GM21825 (cell line): ENCODE measurements around the gene HSPA12B.

Source experiments
- ATAC-seq: cut with Tn5 transposase; IDR thresholded peaks from one replicate; pipeline ENCODE4 v1.9.1; 2021; ENCODE audit warnings: mild to moderate bottlenecking, moderate library complexity; ENCODE audit not compliant: unreplicated experiment

Gene HSPA12B

GRCh38 chr20:3728354-3728753 is 4.1 kb upstream of the HSPA12B start:
- ATAC-seq = no peak

- no peak for ATAC-seq
These were observed 3.6 kb upstream of the HSPA12B start for GRCh38 chr20:3728876-3729275.

GRCh38 chr20:3729378-3729777 is 3.1 kb upstream of the HSPA12B start:
- ATAC-seq = no peak

- no peak for ATAC-seq
These were observed 2.5 kb upstream of the HSPA12B start for GRCh38 chr20:3729811-3730540.

DNA sequence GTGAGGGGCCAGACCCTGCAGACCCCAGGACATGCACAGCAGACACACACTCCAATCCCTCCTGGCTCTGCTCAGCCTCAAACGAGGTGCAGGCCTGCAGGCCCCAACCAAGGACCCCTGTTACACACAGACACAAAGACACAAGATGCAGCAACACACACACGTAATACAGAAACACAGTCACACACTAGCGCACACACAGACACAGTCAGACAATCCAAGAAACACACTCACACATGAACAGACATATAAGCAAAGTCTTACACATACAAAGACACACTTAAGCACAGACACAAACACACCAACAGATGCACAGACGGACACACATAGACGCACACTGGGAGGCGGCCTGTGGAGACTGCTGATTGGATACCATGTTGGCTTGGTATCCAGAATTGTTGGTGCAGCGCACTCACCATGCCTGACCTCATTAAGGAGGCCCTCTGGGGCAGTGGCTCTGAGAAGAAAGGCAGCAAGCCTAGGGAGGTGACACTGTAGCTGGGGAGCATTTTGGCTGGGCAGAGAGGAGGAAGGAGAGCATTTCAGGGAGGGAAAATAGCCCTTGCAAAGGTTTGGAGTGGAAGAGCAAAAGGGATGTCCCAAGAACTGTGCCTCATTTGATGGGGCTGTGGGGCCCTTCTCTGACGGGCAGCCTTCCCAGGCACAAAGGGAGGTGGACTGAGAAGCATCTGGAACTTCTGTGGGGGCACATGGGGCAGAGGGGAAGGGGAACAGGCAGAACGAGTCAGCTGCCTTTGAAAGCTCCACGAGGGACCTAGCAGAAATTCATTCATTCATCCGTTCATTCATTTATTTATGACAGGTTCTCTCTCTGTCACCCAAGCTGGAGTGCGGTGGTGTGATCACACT is 1.4 kb upstream of the HSPA12B start:
- no peak for ATAC-seq

GRCh38 chr20:3731944-3732326 is 550 bp upstream of the HSPA12B start:
- ATAC-seq = no peak

DNA sequence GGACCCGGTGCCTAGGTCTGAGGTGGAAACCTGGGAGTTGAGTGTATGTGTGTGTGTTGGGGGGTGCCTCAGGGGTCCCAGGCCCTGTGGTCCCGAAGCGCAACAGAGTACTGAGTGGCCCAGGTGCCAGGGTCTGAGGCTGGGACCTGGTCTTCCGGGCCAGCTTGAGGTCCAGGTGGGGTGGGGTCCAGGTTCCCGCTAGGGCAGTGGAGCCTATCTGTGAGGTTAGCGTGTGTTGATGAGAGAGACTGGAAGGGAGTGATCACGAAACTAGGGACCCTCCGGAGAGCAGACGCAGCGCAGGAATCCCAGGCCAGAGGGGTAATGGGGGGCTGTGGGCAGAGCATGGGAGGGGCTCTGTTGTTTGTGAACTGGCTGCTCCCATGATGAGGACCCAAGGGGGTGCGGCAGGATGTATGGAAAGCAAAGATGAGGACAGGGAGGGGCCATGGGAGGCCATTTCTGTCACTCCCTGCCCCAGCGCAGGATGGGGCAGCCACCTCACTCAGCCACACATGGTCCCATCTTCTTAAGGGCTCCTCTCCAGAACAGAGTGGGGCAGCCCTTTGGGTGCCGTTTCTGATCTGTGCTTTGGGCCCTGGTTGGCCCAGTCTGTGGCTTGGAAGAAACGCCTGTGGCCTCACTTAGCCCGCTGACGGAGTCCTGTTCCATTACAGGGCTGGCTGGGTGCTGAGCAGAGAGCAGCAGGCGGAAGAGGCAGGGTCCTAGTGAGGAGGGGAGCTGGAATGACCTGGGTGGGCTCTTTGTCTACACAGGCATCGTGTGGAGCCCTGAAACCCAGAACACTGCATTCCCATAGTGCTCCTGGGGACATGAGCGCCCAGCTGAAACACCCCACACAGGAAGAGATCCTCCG is 872 bp downstream of the HSPA12B start:
- no peak for ATAC-seq

DNA sequence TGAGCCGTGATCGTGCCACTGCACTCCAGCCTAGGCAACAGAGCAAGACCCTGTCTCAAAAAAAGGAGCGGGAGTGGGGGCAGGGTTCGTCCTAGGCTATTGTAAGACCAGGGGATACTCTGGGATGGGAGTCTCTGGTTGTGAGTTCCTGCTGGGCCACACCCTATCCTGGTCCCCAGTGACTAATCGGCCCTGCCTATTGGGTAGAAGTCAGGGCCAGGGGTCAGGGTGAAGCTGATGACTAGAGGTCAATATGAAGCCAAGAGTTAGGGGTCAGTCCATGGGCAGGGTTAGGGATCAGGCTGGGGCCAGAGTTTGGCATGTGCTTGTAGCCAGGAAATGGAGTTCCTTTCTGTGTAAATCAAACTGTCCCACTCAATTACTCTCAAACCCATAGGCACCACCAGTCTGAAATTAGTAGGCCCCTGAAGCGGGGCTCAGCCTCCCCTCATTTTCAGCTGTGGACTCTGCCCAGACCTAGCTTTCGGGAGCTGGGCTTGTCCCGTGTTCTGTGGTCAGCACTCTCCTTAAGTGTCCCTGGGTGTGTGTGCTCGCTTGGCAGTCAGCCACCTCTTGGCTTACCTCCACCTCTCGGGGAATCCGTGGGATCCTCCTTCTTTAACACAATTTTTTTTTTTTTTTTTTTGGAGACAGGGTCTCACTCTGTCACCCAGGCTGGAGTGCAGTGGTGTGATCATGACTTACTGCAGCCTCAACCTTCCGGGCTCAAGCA is 1.8 kb downstream of the HSPA12B start:
- ATAC-seq = no peak

- no peak for ATAC-seq
These were observed 3.3 kb downstream of the HSPA12B start for GRCh38 chr20:3735768-3736167.

DNA sequence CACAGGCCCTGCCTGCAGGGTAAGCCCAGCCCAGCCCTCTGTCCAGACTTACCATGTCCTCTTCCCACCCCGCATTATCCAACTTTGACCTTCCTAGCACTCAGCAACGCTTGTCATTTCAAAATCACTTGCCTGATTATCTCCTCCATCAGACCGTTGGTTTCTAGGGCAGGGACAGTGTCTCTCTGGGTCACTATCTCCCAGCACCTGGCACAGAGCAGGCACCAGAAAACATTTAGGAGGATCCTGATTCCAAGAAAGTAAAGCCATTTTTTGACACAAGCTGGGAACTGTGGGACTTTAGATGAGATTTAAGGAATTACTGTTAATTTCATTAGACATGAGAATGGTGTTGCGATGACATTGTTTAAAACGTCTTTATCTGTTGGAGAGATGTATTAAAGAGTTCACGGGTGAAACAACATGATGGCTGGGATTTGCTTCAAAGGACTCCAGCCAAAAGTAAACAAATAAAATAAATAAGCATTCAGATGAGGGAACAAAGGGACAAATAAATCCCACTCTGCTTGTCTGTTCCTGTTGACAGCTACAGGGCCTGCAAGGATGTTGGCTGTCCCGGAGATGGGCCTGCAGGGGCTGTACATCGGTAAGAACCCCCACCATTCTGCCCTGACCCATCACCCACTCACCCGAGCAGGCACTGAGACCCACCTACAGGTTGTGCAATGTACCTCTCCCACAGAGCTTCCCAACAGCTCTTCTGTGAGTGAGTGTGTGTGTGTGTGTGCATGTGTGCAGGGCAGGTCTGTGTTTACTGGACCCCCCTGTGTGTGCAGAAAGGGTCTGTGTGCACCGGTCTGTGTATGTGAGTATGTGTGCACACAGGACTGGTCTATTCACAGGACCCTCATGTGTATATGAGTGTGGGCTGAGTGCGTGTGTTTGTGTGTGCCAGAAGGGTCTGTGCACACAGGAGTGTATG is 5.9 kb downstream of the HSPA12B start:
- no peak for ATAC-seq

DNA sequence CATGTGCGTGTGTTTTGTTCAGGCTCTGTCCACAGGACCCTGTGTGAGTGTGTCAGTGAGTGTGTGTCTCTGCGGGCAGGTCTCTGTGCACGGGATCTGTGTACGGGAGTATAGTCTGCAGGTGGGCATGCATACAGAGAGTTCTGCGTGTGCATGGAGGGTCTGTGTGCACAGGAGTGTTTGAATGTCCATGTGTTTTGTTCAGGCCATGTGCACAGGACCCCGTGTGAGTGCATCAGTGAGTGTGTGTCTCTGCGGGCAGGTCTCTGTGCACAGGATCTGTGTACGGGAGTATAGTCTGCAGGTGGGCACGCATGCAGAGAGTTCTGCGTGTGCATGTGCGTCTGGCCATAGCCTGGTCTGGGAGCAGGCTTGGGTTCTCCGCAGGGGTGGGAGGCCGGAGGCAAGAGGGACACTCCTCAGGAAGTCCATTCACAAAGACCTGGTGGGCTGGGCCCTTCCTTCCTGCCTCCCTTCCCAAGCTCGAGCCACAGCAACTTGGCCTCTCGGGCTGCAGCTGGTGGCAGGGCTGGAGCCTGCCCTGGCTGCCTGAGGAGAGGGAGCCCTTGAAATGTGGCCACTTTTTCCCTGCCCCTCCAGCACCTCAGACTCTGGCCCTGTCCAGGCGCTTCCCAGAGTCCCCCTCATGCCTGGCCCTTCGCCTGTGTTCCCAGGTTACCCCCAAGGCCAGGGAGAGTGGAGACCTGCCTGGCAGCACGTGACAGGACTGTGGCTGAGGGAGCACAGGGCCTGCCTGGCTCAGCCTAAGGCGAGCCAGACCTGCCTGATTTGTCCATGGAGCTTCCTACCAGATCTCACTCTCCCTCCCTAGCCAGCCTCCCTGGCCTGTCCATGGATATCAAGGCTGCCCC is 6.8 kb downstream of the HSPA12B start:
- ATAC-seq = no peak

GRCh38 chr20:3739926-3740451 is 7.5 kb downstream of the HSPA12B start:
- ATAC-seq = no peak

GRCh38 chr20:3740615-3741301 is 8.3 kb downstream of the HSPA12B start:
- ATAC-seq = no peak

DNA sequence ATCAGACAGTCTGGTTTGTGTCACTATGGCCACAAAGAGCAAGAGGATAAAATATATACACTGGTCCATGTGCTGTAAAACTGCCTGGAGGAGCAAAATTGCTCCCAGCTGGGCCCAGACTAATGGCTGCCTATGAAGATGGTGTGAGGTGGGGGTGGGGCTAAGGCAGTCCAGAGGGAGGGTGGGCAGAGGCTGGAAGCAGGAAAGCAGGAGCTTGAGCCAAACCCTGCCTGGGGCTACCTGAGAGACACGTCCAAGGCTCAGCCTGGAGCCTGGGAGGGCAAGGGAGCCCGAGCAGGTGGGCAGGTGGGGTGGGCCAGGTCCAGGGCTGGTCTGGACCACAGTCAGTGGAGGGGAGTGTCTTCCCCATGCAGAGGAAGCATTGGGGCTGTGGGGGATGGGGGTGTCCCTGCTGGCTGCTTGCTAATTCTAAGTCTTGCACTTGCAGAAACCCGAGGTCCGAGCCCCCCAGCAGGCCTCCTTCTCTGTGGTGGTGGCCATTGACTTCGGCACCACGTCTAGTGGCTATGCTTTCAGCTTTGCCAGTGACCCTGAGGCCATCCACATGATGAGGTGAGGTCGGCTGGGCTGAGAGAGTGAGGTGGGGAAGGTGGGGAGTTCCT is 9.5 kb downstream of the HSPA12B start:
- no peak for ATAC-seq

GRCh38 chr20:3743251-3743650 is 10.8 kb downstream of the HSPA12B start:
- no peak for ATAC-seq

DNA sequence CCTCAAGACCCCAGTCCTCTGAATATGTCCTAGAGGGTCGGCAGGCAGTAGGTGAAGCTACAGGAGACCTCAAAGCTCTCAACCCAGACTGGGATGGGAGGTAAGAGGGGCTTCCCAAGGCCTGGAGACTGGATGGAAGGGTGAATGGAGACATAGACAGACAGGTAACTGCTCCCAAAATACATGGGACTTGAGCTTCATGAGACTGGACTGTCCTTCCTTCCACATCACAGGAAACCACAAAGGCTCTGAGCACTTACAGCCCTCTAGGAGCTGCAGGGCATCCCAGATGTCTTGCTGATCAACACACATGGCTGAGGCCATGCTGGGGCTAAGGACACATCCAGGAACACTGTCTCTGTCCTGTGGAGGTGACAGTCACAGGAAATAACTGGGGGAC is 11.6 kb downstream of the HSPA12B start:
- ATAC-seq = no peak
